Measurements from ENCODE around the gene GLT8D1.

DNA sequence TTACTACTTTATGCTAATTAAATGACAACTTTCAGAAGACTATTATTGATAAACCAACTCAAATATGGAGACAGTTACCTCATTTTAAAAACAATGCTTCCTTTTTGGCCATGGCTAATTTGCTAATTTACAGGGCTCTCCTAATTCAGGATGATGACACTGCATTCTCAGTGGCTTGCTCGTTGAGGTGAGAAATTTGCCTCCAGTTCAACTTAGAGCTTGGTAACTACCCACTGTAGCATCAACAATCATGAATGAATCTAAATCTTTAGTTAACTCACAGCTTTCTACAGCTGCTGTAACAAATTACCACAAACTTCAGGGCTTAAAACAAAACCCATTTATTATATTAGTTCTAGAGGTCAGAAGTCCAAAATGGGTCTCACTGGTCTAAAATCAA, 33.9 kb downstream of the GLT8D1 start:
- TF ChIP-seq, protein P1, sequence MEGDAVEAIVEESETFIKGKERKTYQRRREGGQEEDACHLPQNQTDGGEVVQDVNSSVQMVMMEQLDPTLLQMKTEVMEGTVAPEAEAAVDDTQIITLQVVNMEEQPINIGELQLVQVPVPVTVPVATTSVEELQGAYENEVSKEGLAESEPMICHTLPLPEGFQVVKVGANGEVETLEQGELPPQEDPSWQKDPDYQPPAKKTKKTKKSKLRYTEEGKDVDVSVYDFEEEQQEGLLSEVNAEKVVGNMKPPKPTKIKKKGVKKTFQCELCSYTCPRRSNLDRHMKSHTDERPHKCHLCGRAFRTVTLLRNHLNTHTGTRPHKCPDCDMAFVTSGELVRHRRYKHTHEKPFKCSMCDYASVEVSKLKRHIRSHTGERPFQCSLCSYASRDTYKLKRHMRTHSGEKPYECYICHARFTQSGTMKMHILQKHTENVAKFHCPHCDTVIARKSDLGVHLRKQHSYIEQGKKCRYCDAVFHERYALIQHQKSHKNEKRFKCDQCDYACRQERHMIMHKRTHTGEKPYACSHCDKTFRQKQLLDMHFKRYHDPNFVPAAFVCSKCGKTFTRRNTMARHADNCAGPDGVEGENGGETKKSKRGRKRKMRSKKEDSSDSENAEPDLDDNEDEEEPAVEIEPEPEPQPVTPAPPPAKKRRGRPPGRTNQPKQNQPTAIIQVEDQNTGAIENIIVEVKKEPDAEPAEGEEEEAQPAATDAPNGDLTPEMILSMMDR (IDR thresholded peaks at IDR 0.05; ENCODE audit: low read depth, low read length): no peak
- TF ChIP-seq EZH2phosphoT487 (IDR thresholded peaks at IDR 0.05; ENCODE audit: low read depth): no peak

Data from OCI-LY3 (cell line).